B cell (primary cell): ENCODE data around the gene RPL22.

Source experiments
- EZH2 ChIP-seq: IDR thresholded peaks from 2 replicates; pipeline ENCODE4 v1.6.1; 2012; ENCODE audit warnings: borderline replicate concordance, low read depth, mild to moderate bottlenecking, moderate library complexity, low read length; ENCODE audit not compliant: insufficient read depth, poor library complexity, severe bottlenecking
- TF ChIP-seq, protein P1 (sequence below): fragments of 200-600 bp; IDR thresholded peaks from one replicate; pipeline ENCODE4 v1.8.0; 2022; ENCODE audit warnings: antibody characterized with exemption, mild to moderate bottlenecking

DNA sequence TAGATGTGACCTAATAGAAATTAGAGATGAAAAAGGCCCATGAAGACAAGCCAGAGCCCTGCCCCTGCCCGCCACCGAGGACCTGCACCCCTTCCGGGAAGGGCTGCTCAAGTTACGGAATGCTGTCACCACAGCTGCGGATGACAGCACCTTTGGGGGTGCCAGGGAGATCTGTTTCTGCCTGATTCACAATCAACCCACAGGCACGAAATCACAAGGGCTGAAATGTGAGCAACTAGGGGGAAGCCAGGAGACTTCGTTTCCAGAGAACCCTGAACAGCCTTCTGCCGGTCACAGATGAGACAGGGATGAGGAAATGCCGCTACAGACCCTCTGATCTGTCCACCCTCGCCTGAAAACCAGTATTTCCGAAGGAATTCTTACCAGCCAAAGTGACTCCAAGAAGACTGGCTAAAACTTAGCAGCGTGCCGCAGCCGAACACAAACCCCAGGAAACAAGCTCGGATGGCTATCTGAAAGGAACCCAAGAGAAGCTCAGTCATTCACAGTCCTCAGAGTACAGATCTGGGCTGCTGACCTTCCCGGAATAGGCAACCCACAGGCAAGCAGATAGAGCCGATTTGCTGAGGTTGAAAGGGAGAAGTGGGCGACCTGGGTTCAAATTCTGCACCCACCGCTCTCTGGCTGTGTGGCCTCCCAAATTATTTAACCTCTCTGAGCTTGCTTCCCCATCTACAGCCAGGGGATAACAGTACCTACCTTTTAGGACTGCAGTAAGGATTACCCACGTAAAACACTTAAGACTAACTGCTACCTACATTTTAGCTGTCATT, 35.3 kb upstream of the RPL22 start:
- TF ChIP-seq EZH2, result no peak
- TF ChIP-seq, protein P1, sequence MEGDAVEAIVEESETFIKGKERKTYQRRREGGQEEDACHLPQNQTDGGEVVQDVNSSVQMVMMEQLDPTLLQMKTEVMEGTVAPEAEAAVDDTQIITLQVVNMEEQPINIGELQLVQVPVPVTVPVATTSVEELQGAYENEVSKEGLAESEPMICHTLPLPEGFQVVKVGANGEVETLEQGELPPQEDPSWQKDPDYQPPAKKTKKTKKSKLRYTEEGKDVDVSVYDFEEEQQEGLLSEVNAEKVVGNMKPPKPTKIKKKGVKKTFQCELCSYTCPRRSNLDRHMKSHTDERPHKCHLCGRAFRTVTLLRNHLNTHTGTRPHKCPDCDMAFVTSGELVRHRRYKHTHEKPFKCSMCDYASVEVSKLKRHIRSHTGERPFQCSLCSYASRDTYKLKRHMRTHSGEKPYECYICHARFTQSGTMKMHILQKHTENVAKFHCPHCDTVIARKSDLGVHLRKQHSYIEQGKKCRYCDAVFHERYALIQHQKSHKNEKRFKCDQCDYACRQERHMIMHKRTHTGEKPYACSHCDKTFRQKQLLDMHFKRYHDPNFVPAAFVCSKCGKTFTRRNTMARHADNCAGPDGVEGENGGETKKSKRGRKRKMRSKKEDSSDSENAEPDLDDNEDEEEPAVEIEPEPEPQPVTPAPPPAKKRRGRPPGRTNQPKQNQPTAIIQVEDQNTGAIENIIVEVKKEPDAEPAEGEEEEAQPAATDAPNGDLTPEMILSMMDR, result no peak
